ENCODE data around the gene FBXW4.
"Not testable (repeated sequence)": the region's sequence is repeated elsewhere in the genome, so short reads cannot be mapped to it uniquely, and the experiment has no call there.

Gene FBXW4

GRCh38 chr10:101614663-101615524, 80.1 kb downstream of the FBXW4 start:
- no peak for DNase-seq

DNA sequence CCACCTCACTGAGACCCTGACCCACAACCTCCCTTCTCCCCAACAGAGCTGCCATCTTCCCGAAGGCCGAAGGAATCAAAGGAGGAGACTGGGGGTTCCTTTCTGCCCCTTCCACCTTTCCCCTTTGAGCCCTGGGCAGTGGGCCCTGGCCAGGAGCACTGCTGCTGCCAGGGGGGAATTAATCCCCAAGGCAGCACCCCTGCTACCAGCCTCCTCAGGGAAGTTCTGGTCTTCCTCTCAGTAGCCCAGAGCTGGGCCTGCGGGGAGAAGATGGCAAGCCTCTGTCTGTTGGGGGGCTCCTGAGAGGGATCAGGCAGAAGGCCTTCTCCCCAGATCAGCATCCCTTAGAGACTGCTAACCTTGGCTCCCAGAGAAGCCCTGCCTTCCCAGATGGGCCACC, 81.3 kb downstream of the FBXW4 start:
- no peak for DNase-seq

- no peak for DNase-seq
These were observed 82.1 kb downstream of the FBXW4 start for GRCh38 chr10:101612872-101613271.

DNA sequence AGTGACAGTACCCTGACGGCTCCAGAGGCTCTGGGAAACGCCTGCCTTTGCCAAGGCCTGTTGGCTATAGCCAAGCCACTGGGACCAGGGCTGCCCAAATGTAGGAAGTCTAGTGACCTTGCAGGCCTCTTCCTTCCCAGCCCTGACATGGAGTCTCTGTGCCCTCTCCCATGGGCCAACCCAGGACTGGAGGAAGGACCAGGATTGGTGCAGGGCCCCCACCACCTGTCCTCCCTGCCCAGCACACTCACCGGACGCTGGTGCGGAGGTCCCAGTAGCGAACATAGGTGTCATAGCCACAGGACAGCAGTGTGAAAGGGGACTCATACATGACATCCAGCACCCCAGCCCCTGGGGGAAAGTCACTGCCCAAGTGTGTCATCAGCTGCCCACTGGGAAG, 82.9 kb downstream of the FBXW4 start:
- no peak for DNase-seq

GRCh38 chr10:101611096-101611905, 83.7 kb downstream of the FBXW4 start:
- DNase-seq, result no peak

DNA sequence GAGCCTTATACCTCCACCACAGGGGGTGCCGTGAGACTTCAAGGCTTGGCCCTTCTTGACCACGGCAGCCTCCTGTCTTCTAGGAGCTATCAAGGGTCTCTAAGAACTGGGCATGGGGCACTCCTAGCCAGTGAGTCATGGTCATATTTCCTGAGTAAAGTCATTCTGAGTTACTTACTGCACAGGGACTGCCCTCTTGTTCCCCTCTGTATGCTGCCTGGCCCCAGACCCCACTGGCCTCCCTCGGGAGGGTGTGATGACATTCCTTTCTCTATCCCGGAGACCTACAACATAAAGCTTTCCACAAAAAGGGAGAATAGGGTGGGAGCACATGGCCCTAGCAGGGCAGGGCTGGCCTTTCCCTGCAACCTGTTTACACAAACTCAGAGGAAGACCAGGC, 85.5 kb downstream of the FBXW4 start:
- no peak for DNase-seq

GRCh38 chr10:101607124-101607523, 87.8 kb downstream of the FBXW4 start:
- DNase-seq, result no peak

GRCh38 chr10:101602761-101603398, 92.1 kb downstream of the FBXW4 start:
- peak; percentile 24 for DNase-seq

- peak; percentile 83 for DNase-seq
These were observed 93.4 kb downstream of the FBXW4 start for GRCh38 chr10:101601541-101601940.

DNA sequence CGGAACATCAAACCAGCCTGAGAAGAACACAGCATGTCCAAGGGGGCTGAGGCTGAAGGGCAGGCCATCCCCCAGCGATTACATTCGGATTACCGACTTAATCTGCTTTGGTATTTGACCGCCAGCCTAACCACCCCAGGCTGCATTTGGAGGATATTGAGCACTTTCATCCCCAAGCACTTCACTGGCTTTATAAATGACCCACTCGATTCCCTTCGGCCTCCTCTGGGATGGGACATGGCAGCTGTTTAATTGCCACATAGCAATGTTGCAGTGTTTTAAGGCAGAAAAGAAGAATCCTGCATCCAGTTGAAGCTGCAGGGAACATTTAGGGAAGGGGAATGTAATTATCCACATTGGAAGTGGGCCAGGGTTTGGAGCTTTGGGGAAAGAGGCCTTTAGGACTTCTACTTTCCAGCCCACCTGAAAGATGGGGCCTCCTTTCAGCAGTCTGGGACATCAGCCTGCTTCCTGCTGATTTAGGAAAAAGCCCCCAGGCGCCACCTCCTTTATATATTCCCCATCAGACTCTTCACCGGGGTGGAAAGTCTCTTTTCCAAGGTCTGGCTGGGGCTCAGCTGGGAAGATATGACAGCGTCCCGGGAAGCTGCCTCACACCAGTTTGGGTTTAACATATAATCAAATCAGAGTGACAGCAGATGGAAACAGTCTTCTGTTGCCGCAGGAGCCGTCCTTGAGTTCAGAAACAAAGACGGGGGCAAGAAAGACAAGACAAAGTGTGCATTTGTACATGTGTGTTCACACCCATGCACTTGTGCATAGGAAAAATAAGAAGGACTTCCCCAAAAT, 97.7 kb downstream of the FBXW4 start:
- no peak for DNase-seq

DNA sequence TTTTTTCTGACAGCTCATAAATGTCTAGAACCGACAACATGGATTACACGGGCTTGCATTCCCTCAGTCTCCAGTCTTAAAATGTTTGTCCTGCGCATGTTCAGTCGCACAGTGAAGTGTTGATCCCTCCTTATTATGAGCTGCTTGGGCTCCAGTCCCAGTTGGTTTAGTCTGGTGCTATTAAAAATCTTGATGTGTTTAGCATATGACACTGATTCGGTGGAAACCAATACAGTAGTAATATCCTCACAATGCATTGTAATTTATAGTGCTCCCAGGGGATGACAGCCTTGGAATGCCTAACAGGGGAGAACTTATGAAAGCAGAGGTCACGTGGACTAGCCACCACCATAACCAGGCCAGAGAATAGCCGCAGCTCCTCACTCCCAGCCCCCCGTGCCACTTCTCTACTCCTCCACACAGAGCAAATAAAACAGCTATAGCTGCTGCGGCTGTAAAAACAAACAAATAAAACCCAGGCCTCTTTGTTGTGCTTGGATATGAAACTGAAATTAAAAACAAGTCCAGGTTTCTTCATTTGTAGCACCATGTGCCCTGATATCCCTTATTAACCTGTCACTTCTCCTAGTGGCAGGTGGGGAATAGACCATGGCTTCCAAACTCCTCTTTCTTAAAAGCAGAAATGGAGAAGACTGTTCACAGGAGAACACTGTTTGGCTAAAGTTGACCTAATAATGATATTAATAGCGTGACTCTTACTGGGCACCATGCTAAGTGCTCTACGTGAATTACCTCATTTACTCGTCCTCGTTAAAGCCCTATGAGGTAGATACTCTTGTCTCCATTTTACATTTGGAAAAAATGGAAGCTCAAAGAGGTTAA, 99.2 kb downstream of the FBXW4 start:
- peak; percentile 37 for DNase-seq

DNA sequence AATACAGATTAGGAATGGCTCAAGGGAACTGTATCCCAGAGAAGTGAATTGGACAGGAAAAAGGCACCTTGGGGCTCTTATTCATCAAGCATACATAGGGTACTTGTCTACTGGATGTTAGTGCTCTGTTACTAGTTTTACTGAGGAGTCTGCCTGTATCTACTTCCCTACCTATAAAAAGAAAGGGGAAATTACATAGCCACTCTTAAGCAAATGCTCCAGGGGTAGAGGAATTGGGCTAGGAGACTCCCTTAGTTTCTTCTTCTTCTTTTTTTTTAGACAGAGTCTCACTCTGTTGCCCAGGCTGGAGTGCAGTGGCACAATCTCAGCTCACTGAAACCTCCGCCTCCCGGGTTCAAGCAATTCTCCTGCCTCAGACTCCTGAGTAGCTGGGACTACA, 101.6 kb downstream of the FBXW4 start:
- DNase-seq, result not testable (repeated sequence)

GRCh38 chr10:101588879-101589278, 106.1 kb downstream of the FBXW4 start:
- DNase-seq, result no peak

DNA sequence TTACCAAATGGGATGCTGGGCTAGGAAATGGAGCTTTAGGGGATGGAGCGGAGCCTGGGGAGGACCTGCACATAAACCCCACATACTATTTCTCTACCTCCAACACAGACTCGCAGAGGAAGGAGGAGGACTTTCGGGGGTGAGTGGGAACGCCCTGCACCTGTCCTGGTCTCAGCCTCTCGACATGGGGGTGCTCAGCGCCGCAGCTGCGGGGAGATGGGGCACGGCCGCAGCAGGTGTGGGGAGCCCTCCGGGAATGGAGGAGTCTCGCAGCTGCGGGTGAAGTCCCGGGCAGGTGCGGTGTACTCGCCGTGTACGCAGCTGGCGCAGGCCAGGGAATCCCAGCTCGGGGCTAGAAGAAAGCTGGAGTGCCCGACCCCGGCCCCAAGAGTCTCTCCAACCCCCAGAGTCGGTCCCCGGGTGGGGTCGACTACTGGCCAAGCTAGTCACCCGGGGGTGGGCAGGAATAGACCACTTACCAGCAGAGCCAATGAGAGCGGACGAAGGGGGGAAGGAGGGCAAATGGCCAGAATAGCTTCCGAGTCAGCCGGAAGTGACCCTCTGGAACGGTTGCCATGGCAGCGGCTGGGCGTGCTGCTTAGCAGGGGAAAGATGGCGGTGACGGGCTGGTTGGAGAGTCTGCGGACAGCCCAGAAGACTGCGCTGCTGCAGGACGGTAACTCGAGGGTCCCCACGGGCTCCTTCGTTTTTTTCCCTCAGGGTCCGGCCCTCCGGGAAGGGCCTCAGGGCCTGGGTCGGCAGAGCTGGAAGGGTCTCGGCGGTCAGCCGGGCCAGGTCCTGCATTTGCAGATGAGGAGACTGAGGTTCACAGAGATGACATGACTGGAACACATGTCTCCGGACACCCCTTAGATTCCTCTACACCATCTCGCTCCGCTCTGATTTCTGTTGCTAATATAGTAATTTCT, 107.0 kb downstream of the FBXW4 start, which contains the start of the genes DPCD and POLL:
Gene DPCD, plus strand, starts transcription at position 597 of the 929 bp plus-strand sequence. Its CDS starts 16 bp downstream, at position 613.
Gene POLL, minus strand, starts transcription at position 533 of the 929 bp plus-strand sequence. CDS start 897 bp downstream, outside the sequence.
- peak; percentile 68 for DNase-seq

DNA sequence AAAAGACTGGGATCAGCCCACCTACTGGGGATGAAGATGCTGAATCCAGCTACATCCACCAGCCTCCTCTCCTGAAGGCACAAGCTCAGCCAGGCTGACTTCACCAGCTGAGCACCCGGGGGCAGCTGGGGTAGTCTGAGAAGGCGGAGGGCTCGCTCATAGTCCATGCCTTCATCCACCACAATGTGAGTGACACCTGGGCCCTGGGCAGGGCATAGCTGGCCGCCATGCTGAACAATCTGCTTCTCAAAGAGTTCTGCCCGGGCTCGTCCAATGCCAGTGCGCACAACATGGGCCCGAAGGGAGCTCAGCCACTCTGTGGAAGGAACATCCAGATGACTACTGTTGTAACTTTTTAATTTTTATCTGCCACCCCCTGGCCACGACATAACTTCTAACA, 109.1 kb downstream of the FBXW4 start:
- no peak for DNase-seq

DNA sequence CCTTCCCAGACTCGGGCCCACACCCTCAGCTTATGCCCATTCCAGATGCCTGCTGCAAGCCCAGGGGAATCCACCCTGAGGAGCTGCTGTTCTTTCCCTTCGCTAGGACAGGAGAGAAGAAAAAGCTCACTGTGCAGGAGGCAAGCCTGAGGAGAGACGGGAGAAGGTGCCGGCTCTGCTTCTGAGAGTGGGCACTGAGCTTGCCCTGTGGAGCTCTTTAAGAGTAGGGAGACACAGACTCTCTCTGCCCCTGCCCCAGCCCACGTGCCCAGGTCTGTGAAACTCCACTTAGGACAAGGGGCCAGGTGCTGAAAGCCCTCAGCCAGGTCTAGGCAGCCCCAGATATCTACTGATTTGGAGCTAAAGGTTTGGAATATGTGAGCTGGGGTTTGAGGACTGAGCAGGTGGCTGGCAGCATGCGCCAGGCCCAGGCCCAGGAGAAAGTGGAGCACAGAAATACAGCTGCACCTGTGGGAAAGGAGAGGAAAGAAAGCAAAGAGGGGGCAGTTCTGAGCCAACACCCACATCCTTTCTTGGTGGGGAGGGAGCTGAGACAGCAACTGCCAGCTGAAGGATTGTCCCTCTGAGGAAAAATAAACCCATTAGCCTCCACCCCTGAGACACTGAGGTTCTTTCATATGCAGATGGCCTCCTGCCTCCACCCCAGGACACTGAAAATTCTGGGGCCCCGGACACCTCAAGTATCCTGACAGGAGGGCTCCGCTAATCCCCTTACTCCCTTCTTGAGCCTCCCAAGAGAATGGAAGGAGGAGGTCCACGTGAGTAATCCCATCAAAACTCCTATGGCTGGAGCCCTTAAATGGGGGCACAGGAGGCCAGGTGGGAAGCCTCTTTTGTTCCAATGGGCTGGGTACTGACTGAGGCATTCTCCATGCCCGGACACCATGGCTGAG, 114.2 kb downstream of the FBXW4 start:
- DNase-seq, result no peak

GRCh38 chr10:101579516-101579870, 115.5 kb downstream of the FBXW4 start:
- DNase-seq, result no peak

DNA sequence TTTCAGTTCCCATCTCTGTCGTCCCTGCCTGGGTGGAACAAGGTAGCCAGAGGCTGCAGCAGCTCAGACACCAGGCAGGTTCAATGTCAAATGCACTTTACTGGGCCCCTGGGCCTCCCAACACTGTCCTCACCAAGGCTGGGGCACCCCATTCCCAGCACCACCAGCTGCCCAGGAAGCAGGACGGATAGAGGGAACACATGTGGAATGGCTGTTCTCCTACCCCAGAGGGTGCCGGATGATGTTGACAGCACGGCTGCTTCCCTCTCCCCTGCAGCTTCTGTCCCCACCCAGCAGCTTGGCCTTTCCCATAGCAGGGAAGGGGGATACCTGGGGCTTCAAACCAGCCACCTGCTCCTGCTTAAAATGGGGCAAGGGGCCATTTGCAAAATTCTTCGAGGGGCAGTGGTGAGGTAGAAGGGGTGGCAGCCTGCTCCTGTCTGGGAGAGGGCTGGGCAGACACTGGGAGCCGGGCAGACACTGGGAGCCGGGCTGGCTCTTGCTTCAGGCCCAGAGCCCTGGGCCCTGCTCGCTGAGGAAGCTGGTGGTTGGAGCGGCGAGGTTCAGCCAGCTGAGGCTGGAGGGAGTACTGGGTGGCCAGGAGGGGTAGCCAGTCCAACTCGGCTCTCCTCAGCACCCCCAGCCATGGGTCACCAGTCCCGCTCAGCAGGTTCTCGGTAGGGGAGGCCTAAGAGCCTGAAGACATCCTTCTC, 116.0 kb downstream of the FBXW4 start:
- DNase-seq, result no peak

DNA sequence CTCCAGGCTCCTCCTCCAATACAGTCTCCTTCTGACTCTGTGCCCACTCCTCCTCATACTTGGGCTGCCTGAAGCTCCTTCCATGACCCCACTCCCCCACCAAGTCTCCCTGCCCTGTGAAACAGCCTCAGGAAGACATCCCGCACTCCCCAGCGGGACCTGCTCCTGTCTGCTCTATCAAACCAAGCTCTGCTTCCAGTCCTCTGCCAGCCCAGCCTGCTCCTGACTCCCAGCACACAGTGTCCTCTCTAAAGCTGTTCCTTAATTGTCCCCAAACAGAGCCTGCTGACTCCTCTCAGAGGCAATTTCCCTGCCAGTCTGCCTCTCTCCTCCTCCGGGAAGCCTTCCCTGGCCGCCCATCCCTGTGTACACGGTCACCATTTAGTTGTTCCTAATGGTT, 116.8 kb downstream of the FBXW4 start:
- DNase-seq, result no peak

Data from NCI-H2029 treated with DMSO at 0.1 percent for 48 hours (cell line).